ENCODE measurements around the gene FREY1. TPM values are rescaled to one million over a fixed set of nuclear protein-coding genes. Genes with fewer than 3 reads are reported as not detected.

FREY1 gene
- total RNA-seq (under 1 TPM in 5 of 6 donors, not detected in 1; 0.28 to 0.66 (median 0.40) TPM), polyA plus RNA-seq (1 to 10 TPM in 1 of 2 donors, under 1 TPM in 1; 0.12 to 1.3 TPM)

GRCh38 chr11:45906965-45907611 is at the start of gene FREY1:
Gene FREY1, minus strand, starts transcription at chr11:45907271. Its CDS starts 26 bp downstream, at chr11:45907245.
- peaks cover 19 to 34% (median 31%) of the 10 kb centered on the region in 3 donors for H3K4me1 ChIP-seq
- no peaks in the 10 kb centered on the region for H3K27me3 ChIP-seq
- peak within 1 kb of the TSS; percentile 70 to 87 (median 80) for H3K27ac ChIP-seq
- FAIRE-seq (no peak), DNase-seq (peak in 3 of 6 donors; percentile 53 to 80 (median 69)), ATAC-seq (peak; percentile 7 to 24 (median 14))
- 51 to 63% methylated on average over 18 of the region's 18 CpGs for WGBS, 2 donors
- peaks cover 8 to 31% (median 9%) of the 10 kb centered on the region in 3 donors for H3K36me3 ChIP-seq
- intact Hi-C loops (cut with DNase I): no loop called here
- TF ChIP-seq CTCF (IDR thresholded peaks at IDR 0.05): no peak
- no peaks in the 10 kb centered on the region for H3K9me3 ChIP-seq
- no peak within 1 kb of the TSS for H3K4me3 ChIP-seq

GRCh38 chr11:45949992-45950407 is 42.9 kb upstream of the FREY1 start:
- intact Hi-C loops (cut with DNase I): no loop called here
- FAIRE-seq: no peak
- Histone ChIP-seq H3K36me3 (peaks cover 0 to 27% (median under 1%) of the 10 kb centered on the region in 3 donors), H3K27ac (no peak overlapping the region), H3K4me1 (peaks cover 0 to 9% (median 2%) of the 10 kb centered on the region in 3 donors), H3K9me3 (no peaks in the 10 kb centered on the region), H3K4me3 (no peak overlapping the region), H3K27me3 (no peaks in the 10 kb centered on the region)
- peak in 2 of 4 donors; percentile 31 to 60 for ATAC-seq
- no peak for TF ChIP-seq CTCF (IDR thresholded peaks at IDR 0.05)
- no peak for DNase-seq
- 90 to 95% methylated on average over 1 of the region's 1 CpG for WGBS, 2 donors

GRCh38 chr11:45948356-45948755 is 41.3 kb upstream of the FREY1 start:
- H3K27me3 ChIP-seq: no peaks in the 10 kb centered on the region
- WGBS, 2 donors: 95 to 97% methylated on average over 3 of the region's 3 CpGs
- H3K27ac ChIP-seq: no peak overlapping the region
- H3K9me3 ChIP-seq: no peaks in the 10 kb centered on the region
- peaks cover 0 to 27% (median 4%) of the 10 kb centered on the region in 3 donors for H3K36me3 ChIP-seq
- DNase-seq: no peak
- H3K4me3 ChIP-seq: no peak overlapping the region
- FAIRE-seq: no peak
- no peak for TF ChIP-seq CTCF (IDR thresholded peaks at IDR 0.05)
- intact Hi-C loops (cut with DNase I): no loop called here
- ATAC-seq: peak in 2 of 4 donors; percentile 64 to 68
- peaks cover 0 to 9% (median 3%) of the 10 kb centered on the region in 3 donors for H3K4me1 ChIP-seq

- intact Hi-C loops (cut with DNase I): no loop called here
- Histone ChIP-seq H3K27ac (no peak overlapping the region), H3K9me3 (no peaks in the 10 kb centered on the region), H3K4me3 (no peak overlapping the region), H3K4me1 (peaks cover 0 to 9% (median 3%) of the 10 kb centered on the region in 3 donors), H3K36me3 (peaks cover 0 to 27% (median 4%) of the 10 kb centered on the region in 3 donors), H3K27me3 (no peaks in the 10 kb centered on the region)
- DNase-seq (no peak), FAIRE-seq (no peak), ATAC-seq (no peak)
- no peak for TF ChIP-seq CTCF (IDR thresholded peaks at IDR 0.05)
- 100% methylated on average over 1 of the region's 1 CpG for WGBS, 2 donors
Observed at GRCh38 chr11:45947885-45948284, 40.8 kb upstream of the FREY1 start.
